SH-SY5Y (cell line): ENCODE data around the gene SLC44A2.

Source experiments
- GATA2 ChIP-seq: IDR thresholded peaks from 2 replicates; pipeline ENCODE4 v1.6.1; 2011; ENCODE audit warnings: mild to moderate bottlenecking, low read depth, low read length
- GATA3 ChIP-seq: IDR thresholded peaks from 2 replicates; pipeline ENCODE4 v1.6.1; 2011; ENCODE audit warnings: low read depth, mild to moderate bottlenecking, low read length, moderate library complexity

DNA sequence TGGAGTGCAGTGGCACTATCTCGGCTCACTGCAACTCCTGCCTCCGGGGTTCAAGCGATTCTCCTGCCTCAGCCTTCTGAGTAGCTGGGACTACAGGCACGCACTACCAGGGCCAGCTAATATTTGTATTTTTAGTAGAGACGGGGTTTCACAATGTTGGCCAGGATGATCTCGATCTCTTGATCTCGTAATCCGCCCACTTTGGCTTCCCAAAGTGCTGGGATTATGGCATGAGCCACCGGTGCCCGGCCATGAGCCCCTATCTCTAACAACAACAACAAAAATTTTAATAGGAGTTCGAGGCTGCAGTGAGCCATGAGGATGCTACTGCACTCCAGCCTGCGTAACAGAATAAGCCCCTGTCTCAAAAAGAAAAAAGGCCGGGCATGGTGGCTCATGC lies 43.3 kb upstream of the SLC44A2 start:
- TF ChIP-seq GATA2, result no peak
- TF ChIP-seq GATA3, result no peak
